Loucy (cell line): ENCODE results near the gene ASTN2.

Experiments
- EZH2phosphoT487 ChIP-seq: fragments of 200-600 bp; IDR thresholded peaks from 2 replicates; pipeline ENCODE4 v1.6.1; 2018; ENCODE audit warnings: antibody characterized with exemption, mild to moderate bottlenecking, moderate library complexity, borderline replicate concordance
- TF ChIP-seq, protein P1 (sequence below): fragments of 200-600 bp; sonication (generic); conservative IDR thresholded peaks from 2 replicates; pipeline ENCODE4 v1.5.1; 2014; ENCODE audit warnings: mild to moderate bottlenecking, antibody characterized with exemption, low read length

DNA sequence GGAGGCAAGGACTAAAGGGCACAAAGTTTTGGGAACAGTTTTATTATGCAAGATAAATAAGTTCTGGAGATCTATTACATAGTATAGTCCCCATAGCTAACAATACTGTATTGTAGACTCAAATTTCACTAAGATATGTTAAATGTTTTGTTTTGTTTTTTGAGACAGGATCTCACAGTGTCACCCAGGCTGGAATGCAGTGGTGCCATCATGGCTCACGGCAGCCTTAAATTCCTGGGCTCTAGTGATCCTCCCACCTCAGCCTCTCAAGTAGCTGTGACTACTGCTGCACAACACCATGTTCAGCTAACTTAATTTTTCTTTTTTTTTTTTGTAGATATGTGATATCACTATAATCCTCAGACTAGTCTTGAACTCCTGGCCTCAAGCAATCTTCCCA is 618.2 kb downstream of the ASTN2 start:
- TF ChIP-seq, protein P1, sequence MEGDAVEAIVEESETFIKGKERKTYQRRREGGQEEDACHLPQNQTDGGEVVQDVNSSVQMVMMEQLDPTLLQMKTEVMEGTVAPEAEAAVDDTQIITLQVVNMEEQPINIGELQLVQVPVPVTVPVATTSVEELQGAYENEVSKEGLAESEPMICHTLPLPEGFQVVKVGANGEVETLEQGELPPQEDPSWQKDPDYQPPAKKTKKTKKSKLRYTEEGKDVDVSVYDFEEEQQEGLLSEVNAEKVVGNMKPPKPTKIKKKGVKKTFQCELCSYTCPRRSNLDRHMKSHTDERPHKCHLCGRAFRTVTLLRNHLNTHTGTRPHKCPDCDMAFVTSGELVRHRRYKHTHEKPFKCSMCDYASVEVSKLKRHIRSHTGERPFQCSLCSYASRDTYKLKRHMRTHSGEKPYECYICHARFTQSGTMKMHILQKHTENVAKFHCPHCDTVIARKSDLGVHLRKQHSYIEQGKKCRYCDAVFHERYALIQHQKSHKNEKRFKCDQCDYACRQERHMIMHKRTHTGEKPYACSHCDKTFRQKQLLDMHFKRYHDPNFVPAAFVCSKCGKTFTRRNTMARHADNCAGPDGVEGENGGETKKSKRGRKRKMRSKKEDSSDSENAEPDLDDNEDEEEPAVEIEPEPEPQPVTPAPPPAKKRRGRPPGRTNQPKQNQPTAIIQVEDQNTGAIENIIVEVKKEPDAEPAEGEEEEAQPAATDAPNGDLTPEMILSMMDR = no peak
- no peak for TF ChIP-seq EZH2phosphoT487
